ENCODE results near the gene ACVR2A. TPM values are rescaled to one million over a fixed set of nuclear protein-coding genes. Genes with fewer than 3 reads are reported as not detected.

Gene ACVR2A
- polyA plus RNA-seq, 3 donors, result 2.6 to 10.5 (median 3.7) TPM

DNA sequence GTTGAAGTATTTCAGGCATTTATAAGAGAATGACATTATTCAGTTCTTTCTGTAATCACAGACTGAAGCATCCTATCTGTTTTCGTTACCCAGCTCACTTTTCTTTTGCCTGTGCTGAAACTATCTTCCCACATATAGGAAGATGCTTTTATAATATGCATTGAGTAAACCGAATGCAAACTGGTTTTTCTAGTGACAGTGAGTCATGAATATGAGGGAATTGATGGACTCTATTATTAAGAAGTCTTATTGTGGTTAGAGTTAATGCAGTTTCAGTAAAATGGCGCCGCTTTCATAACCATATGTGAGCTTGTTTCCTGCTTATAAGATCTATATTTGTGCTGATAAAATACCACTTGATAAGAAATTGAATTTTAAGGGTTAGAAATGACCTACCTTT lies 59.2 kb downstream of the ACVR2A start:
- Histone ChIP-seq H3K27me3 (ENCODE audit: control insufficient read depth in 2 of 2, insufficient read depth in 2 of 2, low read length in 2 of 2) (no peaks in the 10 kb centered on the region), H3K9me3 (replicated peaks in 1 of 2; ENCODE audit: control insufficient read depth in 1 of 2, insufficient read depth in 1 of 2, low read length in 2 of 2) (no peaks in the 10 kb centered on the region), H3K27ac (ENCODE audit: low read depth in 1 of 2, low read length in 2 of 2) (no peak overlapping the region), H4K20me1 (ENCODE audit: insufficient read depth, low read length) (peaks cover 8% of the 10 kb centered on the region), H3K4me1 (ENCODE audit: control insufficient read depth in 1 of 2, insufficient read depth in 2 of 2, low read length in 2 of 2) (no peaks in the 10 kb centered on the region), H3K4me2 (replicated peaks; ENCODE audit: extremely low read depth, low read length, poor library complexity, severe bottlenecking) (no peak overlapping the region), H2AFZ (ENCODE audit: insufficient read depth, low read depth, low read length, poor library complexity, severe bottlenecking) (no peak overlapping the region), H3K79me2 (ENCODE audit: insufficient read depth, low read length) (no peaks in the 10 kb centered on the region), H3K36me3 (replicated peaks in 1 of 2; ENCODE audit: control insufficient read depth in 1 of 2, insufficient read depth in 2 of 2, low read length in 2 of 2) (peaks cover 0 to 14% of the 10 kb centered on the region in 2 donors), H3K4me3 (replicated peaks in 1 of 3; ENCODE audit: low read depth in 2 of 3, low read length in 3 of 3) (no peak overlapping the region), H3K9ac (ENCODE audit: insufficient read depth, low read length, poor library complexity, severe bottlenecking) (no peak overlapping the region)
- Mint-ChIP-seq H3K4me1 (peaks cover 2% of the 10 kb centered on the region), H3K27me3 (ENCODE audit: low read depth in 3 of 3) (peaks cover 0 to 2% (median 0%) of the 10 kb centered on the region in 3 donors), H3K36me3 (peaks cover 15 to 32% of the 10 kb centered on the region in 2 donors), H3K9me3 (no peaks in the 10 kb centered on the region), H3K27ac (no peak overlapping the region), H3K4me3 (no peak overlapping the region)
- no CpG with 5 or more reads among the region's 4 CpGs for WGBS (ENCODE audit: insufficient coverage)
- intact Hi-C loops (cut with micrococcal nuclease), result loop anchor here in 1 of 2 donors (10.0 kb wide), 1 partner anchor 859 kb away; no protein-coding TSS in a partner anchor
- no peak for DNase-seq
- TF ChIP-seq, protein P1, sequence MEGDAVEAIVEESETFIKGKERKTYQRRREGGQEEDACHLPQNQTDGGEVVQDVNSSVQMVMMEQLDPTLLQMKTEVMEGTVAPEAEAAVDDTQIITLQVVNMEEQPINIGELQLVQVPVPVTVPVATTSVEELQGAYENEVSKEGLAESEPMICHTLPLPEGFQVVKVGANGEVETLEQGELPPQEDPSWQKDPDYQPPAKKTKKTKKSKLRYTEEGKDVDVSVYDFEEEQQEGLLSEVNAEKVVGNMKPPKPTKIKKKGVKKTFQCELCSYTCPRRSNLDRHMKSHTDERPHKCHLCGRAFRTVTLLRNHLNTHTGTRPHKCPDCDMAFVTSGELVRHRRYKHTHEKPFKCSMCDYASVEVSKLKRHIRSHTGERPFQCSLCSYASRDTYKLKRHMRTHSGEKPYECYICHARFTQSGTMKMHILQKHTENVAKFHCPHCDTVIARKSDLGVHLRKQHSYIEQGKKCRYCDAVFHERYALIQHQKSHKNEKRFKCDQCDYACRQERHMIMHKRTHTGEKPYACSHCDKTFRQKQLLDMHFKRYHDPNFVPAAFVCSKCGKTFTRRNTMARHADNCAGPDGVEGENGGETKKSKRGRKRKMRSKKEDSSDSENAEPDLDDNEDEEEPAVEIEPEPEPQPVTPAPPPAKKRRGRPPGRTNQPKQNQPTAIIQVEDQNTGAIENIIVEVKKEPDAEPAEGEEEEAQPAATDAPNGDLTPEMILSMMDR (IDR thresholded peaks at IDR 0.05), result no peak

DNA sequence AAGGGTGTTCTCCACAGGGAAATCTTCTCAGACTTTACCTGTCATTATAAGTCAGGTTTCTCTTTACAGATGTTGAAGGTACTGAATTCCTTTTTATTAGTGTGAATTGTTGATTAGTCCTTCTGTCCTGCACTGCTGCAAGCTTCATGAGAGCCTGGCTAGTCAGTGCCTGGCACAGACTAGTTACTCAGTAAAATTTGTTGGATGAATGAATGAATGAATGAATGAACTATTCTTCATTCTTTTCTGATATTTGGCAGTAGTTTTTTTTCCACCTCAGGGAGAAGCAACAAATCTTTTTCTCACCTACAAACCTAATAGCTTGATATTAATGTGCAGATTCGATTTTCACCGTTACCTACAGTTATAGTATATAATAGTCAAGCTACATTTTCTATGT lies 64.3 kb downstream of the ACVR2A start:
- no CpG with 5 or more reads among the region's 2 CpGs for WGBS (ENCODE audit: insufficient coverage)
- TF ChIP-seq, protein P1 (IDR thresholded peaks at IDR 0.05), result no peak
- H3K4me1 Mint-ChIP-seq, result peaks cover 18% of the 10 kb centered on the region
- Histone ChIP-seq H3K4me2 (replicated peaks; ENCODE audit: extremely low read depth, low read length, poor library complexity, severe bottlenecking) (no peak overlapping the region), H3K27me3 (ENCODE audit: control insufficient read depth in 2 of 2, insufficient read depth in 2 of 2, low read length in 2 of 2) (no peaks in the 10 kb centered on the region), H3K4me3 (replicated peaks in 1 of 3; ENCODE audit: low read depth in 2 of 3, low read length in 3 of 3) (no peak overlapping the region), H4K20me1 (ENCODE audit: insufficient read depth, low read length) (peaks cover 15% of the 10 kb centered on the region), H3K4me1 (ENCODE audit: control insufficient read depth in 1 of 2, insufficient read depth in 2 of 2, low read length in 2 of 2) (peaks cover 4 to 9% of the 10 kb centered on the region in 2 donors), H3K79me2 (ENCODE audit: insufficient read depth, low read length) (no peaks in the 10 kb centered on the region), H3K27ac (ENCODE audit: low read depth in 1 of 2, low read length in 2 of 2) (no peak overlapping the region), H3K36me3 (replicated peaks in 1 of 2; ENCODE audit: control insufficient read depth in 1 of 2, insufficient read depth in 2 of 2, low read length in 2 of 2) (no peaks in the 10 kb centered on the region), H2AFZ (ENCODE audit: insufficient read depth, low read depth, low read length, poor library complexity, severe bottlenecking) (no peak overlapping the region), H3K9me3 (replicated peaks in 1 of 2; ENCODE audit: control insufficient read depth in 1 of 2, insufficient read depth in 1 of 2, low read length in 2 of 2) (no peaks in the 10 kb centered on the region), H3K9ac (ENCODE audit: insufficient read depth, low read length, poor library complexity, severe bottlenecking) (no peak overlapping the region)
- H3K27ac Mint-ChIP-seq, result no peak overlapping the region
- no peak for DNase-seq
- peaks cover 7 to 10% of the 10 kb centered on the region in 2 donors for H3K36me3 Mint-ChIP-seq
- intact Hi-C loops (cut with micrococcal nuclease), result loop anchor here in 1 of 2 donors (10.0 kb wide), 1 partner anchor 864 kb away; no protein-coding TSS in a partner anchor
- no peak overlapping the region for H3K4me3 Mint-ChIP-seq
- H3K27me3 Mint-ChIP-seq (ENCODE audit: low read depth in 3 of 3), result no peaks in the 10 kb centered on the region
- H3K9me3 Mint-ChIP-seq, result no peaks in the 10 kb centered on the region
